Nephron (organoid): Measurements from ENCODE around the gene ZBTB1.

Experiments used
- H3K27ac Mint-ChIP-seq, 3 experiments: 2 replicates each; pipeline ENCODE4 v1.8.0; 2020; ENCODE audit warnings: mixed read lengths in 3 of 3, mild to moderate bottlenecking in 2 of 3, moderate library complexity in 1 of 3
- H3K27me3 Mint-ChIP-seq: 2 replicates; pipeline ENCODE4 v1.8.0; 2021; ENCODE audit warnings: low read depth, mild to moderate bottlenecking, moderate library complexity, mixed read lengths
- H3K36me3 Mint-ChIP-seq: 2 replicates; pipeline ENCODE4 v1.8.0; 2020; ENCODE audit warnings: low read depth, mixed read lengths
- H3K4me1 Mint-ChIP-seq: 2 replicates; pipeline ENCODE4 v1.8.0; 2020; ENCODE audit warnings: mixed read lengths
- H3K4me3 Mint-ChIP-seq, 3 experiments: 2 replicates each; pipeline ENCODE4 v1.8.0; 2020; ENCODE audit warnings: mild to moderate bottlenecking in 3 of 3, mixed read lengths in 3 of 3, moderate library complexity in 2 of 3
- H3K9me3 Mint-ChIP-seq: 2 replicates; pipeline ENCODE4 v1.8.0; 2020; ENCODE audit warnings: mixed read lengths
- CTCF ChIP-seq, 3 experiments: fragments of 200-600 bp; sonication (generic); IDR thresholded peaks; one replicate each; pipeline ENCODE4 v1.5.0; 2021; ENCODE audit warnings: antibody characterized with exemption in 3 of 3; ENCODE audit not compliant: unreplicated experiment in 3 of 3

ZBTB1 gene

DNA sequence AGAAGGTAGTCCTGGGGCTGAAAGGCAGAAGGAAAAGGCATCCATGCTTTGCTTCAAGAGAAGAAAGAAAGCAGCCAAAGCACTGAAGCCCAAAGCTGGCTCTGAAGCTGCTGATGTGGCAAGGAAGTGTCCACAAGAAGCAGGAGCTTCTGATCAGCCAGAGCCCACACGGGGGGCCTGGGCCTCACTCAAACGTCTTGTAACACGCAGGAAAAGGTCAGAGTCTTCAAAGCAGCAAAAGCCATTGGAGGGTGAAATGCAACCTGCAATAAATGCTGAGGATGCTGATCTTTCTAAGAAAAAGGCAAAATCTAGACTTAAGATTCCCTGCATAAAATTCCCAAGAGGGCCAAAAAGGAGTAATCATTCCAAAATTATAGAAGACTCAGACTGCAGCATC lies 36.1 kb upstream of the ZBTB1 start:
- Mint-ChIP-seq H3K36me3 (no peaks in the 10 kb centered on the region), H3K27me3 (peaks cover 6% of the 10 kb centered on the region), H3K4me1 (peaks cover 6% of the 10 kb centered on the region), H3K27ac (no peak overlapping the region), H3K4me3 (no peak overlapping the region), H3K9me3 (no peaks in the 10 kb centered on the region)
- no peak for TF ChIP-seq CTCF (IDR thresholded peaks at IDR 0.05; ENCODE audit: unreplicated experiment in 3 of 3)

- Mint-ChIP-seq H3K4me3 (no peak overlapping the region), H3K27ac (no peak overlapping the region), H3K9me3 (no peaks in the 10 kb centered on the region), H3K27me3 (no peaks in the 10 kb centered on the region), H3K36me3 (no peaks in the 10 kb centered on the region), H3K4me1 (no peaks in the 10 kb centered on the region)
- TF ChIP-seq CTCF (IDR thresholded peaks at IDR 0.05; ENCODE audit: unreplicated experiment in 3 of 3) = no peak
Measured at GRCh38 chr14:64474041-64474440, 30.5 kb upstream of the ZBTB1 start.

DNA sequence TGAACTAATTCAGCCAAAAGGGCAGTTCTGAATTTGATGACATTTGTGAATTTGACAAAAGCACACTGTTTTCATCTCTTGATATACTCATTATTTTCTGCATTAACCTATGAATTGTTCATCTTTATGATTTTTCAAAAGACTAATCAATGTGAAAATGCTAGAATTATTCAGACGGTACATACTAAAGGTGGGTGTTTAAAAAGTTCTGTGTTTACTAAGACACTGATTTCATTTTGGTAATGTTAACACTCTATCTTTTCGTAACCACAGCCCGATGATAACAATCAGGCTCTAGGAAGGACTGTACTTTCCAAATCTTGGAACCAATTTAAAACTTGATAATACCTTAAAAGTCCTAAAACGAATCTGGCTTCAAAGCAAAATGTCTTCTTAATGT lies 29.9 kb upstream of the ZBTB1 start:
- TF ChIP-seq CTCF (IDR thresholded peaks at IDR 0.05; ENCODE audit: unreplicated experiment in 3 of 3) = no peak
- Mint-ChIP-seq H3K9me3 (no peaks in the 10 kb centered on the region), H3K4me1 (no peaks in the 10 kb centered on the region), H3K27ac (no peak overlapping the region), H3K36me3 (no peaks in the 10 kb centered on the region), H3K27me3 (no peaks in the 10 kb centered on the region), H3K4me3 (no peak overlapping the region)

DNA sequence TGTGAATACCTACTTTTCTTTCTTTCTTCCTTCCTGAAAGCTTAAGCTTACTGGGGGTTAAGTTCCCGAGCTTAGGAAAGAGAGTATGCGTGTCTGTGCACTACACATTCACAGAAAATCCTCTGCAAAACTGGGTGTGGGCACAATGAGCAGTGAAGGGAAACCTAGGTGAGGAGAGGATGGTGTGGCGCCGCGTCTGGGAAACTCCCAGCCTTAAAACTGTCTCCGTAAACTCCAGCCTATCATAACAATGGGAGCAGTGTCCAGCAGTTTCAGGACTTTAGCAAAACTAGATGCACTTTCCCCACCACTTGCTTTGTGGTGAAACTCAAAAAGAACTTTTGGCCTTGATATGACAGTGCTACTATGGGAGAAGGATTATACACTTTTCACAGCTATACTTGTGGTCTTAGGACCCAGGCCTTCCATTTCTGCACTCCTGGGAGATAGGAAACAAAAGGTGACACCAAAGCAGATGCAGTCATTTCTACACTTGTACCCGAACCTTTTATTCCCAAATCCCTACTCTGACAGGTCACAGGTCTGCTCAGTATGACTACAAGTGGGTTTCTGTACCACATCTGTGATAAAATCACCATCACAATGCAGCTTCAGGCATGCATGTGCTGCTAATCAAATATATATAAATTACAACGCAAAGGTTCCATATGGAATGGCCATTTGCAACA lies 28.8 kb upstream of the ZBTB1 start:
- no peaks in the 10 kb centered on the region for H3K4me1 Mint-ChIP-seq
- H3K36me3 Mint-ChIP-seq = no peaks in the 10 kb centered on the region
- no peaks in the 10 kb centered on the region for H3K27me3 Mint-ChIP-seq
- no peak overlapping the region for H3K4me3 Mint-ChIP-seq
- no peaks in the 10 kb centered on the region for H3K9me3 Mint-ChIP-seq
- no peak for TF ChIP-seq CTCF (IDR thresholded peaks at IDR 0.05; ENCODE audit: unreplicated experiment in 3 of 3)
- H3K27ac Mint-ChIP-seq = peak overlapping the region; percentile 31 to 73 (median 54)

- H3K36me3 Mint-ChIP-seq = no peaks in the 10 kb centered on the region
- H3K27ac Mint-ChIP-seq = no peak overlapping the region
- no peak for TF ChIP-seq CTCF (IDR thresholded peaks at IDR 0.05; ENCODE audit: unreplicated experiment in 3 of 3)
Measured at GRCh38 chr14:64476438-64476837, 28.1 kb upstream of the ZBTB1 start.

GRCh38 chr14:64478634-64479250 lies 25.8 kb upstream of the ZBTB1 start:
- Mint-ChIP-seq H3K4me1 (no peaks in the 10 kb centered on the region), H3K4me3 (no peak overlapping the region), H3K27me3 (no peaks in the 10 kb centered on the region), H3K27ac (no peak overlapping the region), H3K9me3 (no peaks in the 10 kb centered on the region), H3K36me3 (no peaks in the 10 kb centered on the region)
- TF ChIP-seq CTCF (IDR thresholded peaks at IDR 0.05; ENCODE audit: unreplicated experiment in 3 of 3) = peak; percentile 41 to 62 (median 41)

More at GRCh38 chr14:64476438-64476837, 28.1 kb upstream of the ZBTB1 start:
- Mint-ChIP-seq H3K9me3 (no peaks in the 10 kb centered on the region), H3K4me1 (no peaks in the 10 kb centered on the region), H3K27me3 (no peaks in the 10 kb centered on the region), H3K4me3 (no peak overlapping the region)
